ENCODE results near the gene TIMMDC1.

DNA sequence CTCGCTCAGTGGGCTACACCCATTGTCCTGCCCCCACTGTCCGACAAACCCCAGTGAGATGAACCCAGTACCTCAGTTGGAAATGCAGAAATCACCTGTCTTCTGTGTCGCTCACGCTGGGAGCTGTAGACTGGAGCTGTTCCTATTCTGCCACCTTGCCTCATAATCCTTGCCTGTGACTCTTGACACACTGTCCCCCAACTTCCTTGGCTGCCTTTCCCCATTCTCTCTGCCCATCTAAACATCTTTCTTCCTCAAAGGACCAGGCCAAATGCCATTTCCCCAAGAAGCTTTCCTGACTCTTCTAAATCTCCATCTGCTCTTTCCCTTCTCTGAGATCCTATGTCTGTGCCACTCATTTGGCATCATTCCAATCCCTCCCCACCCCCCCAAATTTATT is 70.8 kb downstream of the TIMMDC1 start:
- TF ChIP-seq, protein P1, sequence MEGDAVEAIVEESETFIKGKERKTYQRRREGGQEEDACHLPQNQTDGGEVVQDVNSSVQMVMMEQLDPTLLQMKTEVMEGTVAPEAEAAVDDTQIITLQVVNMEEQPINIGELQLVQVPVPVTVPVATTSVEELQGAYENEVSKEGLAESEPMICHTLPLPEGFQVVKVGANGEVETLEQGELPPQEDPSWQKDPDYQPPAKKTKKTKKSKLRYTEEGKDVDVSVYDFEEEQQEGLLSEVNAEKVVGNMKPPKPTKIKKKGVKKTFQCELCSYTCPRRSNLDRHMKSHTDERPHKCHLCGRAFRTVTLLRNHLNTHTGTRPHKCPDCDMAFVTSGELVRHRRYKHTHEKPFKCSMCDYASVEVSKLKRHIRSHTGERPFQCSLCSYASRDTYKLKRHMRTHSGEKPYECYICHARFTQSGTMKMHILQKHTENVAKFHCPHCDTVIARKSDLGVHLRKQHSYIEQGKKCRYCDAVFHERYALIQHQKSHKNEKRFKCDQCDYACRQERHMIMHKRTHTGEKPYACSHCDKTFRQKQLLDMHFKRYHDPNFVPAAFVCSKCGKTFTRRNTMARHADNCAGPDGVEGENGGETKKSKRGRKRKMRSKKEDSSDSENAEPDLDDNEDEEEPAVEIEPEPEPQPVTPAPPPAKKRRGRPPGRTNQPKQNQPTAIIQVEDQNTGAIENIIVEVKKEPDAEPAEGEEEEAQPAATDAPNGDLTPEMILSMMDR (IDR thresholded peaks at IDR 0.05) = no peak
- no peak for TF ChIP-seq POLR2A (IDR thresholded peaks at IDR 0.05)
